Large intestine (tissue), 3 donors: Measurements from ENCODE around the gene EVI5L. TPM values are rescaled to one million over a fixed set of nuclear protein-coding genes. Genes with fewer than 3 reads are reported as not detected.
"Not testable (repeated sequence)": the region's sequence is repeated elsewhere in the genome, so short reads cannot be mapped to it uniquely, and the experiment has no call there.

Experiments used
- DNase-seq, 2 donors: peaks; one replicate each; pipeline versions ENCODE4 v3.0.0 to v3.0.0-alpha.2; 2013
- H3K27ac ChIP-seq: one replicate; pipeline ENCODE4 v1.5.1; 2013; ENCODE audit warnings: low read length
- H3K27me3 ChIP-seq: 2 replicates; pipeline ENCODE4 v1.6.1; 2013; ENCODE audit warnings: low read length; ENCODE audit not compliant: control insufficient read depth, insufficient read depth
- H3K36me3 ChIP-seq: 2 replicates; pipeline ENCODE4 v1.6.1; 2013; ENCODE audit warnings: low read length; ENCODE audit not compliant: control insufficient read depth, insufficient read depth
- H3K4me1 ChIP-seq: one replicate; pipeline ENCODE4 v1.6.1; 2013; ENCODE audit warnings: low read length; ENCODE audit not compliant: control insufficient read depth, insufficient read depth
- H3K4me3 ChIP-seq: one replicate; pipeline ENCODE4 v1.5.1; 2013; ENCODE audit warnings: low read length
- H3K9me3 ChIP-seq: one replicate; pipeline ENCODE4 v1.6.1; 2013; ENCODE audit warnings: mild to moderate bottlenecking, low read depth, low read length, moderate library complexity; ENCODE audit not compliant: control insufficient read depth
- WGBS: methylation state at CpG from one replicate; pipeline ENCODE4 v1.1.5; 2013; ENCODE audit warnings: low lambda C conversion rate; ENCODE audit not compliant: insufficient coverage; 5-methylcytosine and 5-hydroxymethylcytosine counted together
- polyA plus RNA-seq: library from polyadenylated mRNA; unstranded; fragments of 120-200 nt; gene quantifications from one replicate; pipeline ENCODE4 v1.2.1, GENCODE V29; 2013

The EVI5L gene
- polyA plus RNA-seq, 1 donor = 9.3 TPM

- 60% methylated on average over 1 of the region's 7 CpGs for WGBS
- H3K9me3 ChIP-seq = no peaks in the 10 kb centered on the region
- H3K27me3 ChIP-seq = peaks cover 35% of the 10 kb centered on the region
- H3K36me3 ChIP-seq = no peaks in the 10 kb centered on the region
- H3K4me3 ChIP-seq = no peak overlapping the region
- no peak for DNase-seq
- no peak overlapping the region for H3K27ac ChIP-seq
- no peaks in the 10 kb centered on the region for H3K4me1 ChIP-seq
Measured at GRCh38 chr19:7792281-7792680, 37.7 kb upstream of the EVI5L start.

GRCh38 chr19:7792701-7793100 is 37.3 kb upstream of the EVI5L start:
- H3K27ac ChIP-seq, H3K4me1 ChIP-seq, H3K9me3 ChIP-seq, H3K36me3 ChIP-seq, DNase-seq, H3K4me3 ChIP-seq: not testable (repeated sequence)
- WGBS = no CpG with 5 or more reads among the region's 7 CpGs
- peaks cover 33% of the 10 kb centered on the region for H3K27me3 ChIP-seq

DNA sequence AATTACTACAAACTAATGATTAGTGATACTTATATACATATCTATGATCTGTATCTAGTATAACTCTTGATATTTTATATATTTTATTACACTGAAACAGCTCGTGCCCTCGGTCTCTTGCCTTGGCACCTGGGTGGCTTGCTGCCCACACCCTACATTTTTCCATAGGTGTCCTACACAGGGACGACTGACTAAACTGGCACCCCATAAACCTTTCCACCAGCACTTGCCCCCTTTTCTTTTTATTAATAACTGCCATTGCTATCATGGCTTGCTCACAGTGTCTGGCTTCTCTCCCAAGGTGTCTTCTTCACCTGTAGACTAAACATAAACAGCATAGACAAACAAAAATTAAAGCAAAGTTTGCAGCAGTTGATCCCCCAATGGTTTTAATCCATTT is 36.5 kb upstream of the EVI5L start:
- H3K27ac ChIP-seq = no peak overlapping the region

GRCh38 chr19:7795555-7796161 is 34.4 kb upstream of the EVI5L start:
- DNase-seq = no peak
- H3K27me3 ChIP-seq = peaks cover 26% of the 10 kb centered on the region
- WGBS = no CpG with 5 or more reads among the region's 8 CpGs
- H3K9me3 ChIP-seq = peaks cover 3% of the 10 kb centered on the region
- no peak overlapping the region for H3K4me3 ChIP-seq
- no peaks in the 10 kb centered on the region for H3K4me1 ChIP-seq
- H3K27ac ChIP-seq = no peak overlapping the region
- H3K36me3 ChIP-seq = no peaks in the 10 kb centered on the region

More for the DNA sequence above, 36.5 kb upstream of the EVI5L start:
- H3K27me3 ChIP-seq = peaks cover 28% of the 10 kb centered on the region
- no peak overlapping the region for H3K4me3 ChIP-seq
- no peaks in the 10 kb centered on the region for H3K36me3 ChIP-seq
- DNase-seq = no peak
- H3K9me3 ChIP-seq = no peaks in the 10 kb centered on the region
- WGBS = no CpG with 5 or more reads among the region's 3 CpGs
- H3K4me1 ChIP-seq = no peaks in the 10 kb centered on the region

GRCh38 chr19:7799640-7800355 is 30.2 kb upstream of the EVI5L start:
- H3K4me1 ChIP-seq = no peaks in the 10 kb centered on the region
- H3K9me3 ChIP-seq = peaks cover 13% of the 10 kb centered on the region
- WGBS = 19% methylated on average over 3 of the region's 34 CpGs
- H3K4me3 ChIP-seq = no peak overlapping the region
- DNase-seq = peak; percentile 31 to 49
- peaks cover 29% of the 10 kb centered on the region for H3K27me3 ChIP-seq
- no peak overlapping the region for H3K27ac ChIP-seq
- no peaks in the 10 kb centered on the region for H3K36me3 ChIP-seq

DNA sequence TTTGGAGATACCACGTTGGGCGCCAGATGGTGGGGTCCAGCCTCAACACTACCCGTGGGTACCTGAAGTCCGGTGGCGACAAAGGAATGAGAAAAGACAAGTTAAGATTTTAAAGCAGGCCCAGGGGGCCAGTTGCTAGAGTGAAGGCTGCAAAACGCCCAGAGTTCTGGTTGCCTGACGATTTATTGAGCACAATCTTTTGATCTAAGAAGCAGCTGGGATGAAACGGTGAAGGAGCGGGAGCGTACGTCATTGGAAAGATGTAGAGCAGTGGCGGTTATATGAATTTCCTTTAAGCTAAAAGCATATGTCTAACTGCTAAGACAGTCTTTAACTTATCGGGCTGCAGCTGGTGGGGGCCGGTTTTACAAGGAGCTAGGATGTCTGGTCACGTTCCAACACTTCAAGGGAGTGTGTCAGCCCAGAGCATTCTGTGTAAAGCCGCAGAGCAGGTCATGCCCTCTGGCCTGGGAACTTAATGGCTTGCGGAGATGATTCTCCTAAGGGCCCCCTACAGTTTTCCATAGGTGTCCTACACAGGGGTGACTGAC is 28.9 kb upstream of the EVI5L start:
- Histone ChIP-seq H3K4me3 (no peak overlapping the region), H3K4me1 (no peaks in the 10 kb centered on the region), H3K36me3 (no peaks in the 10 kb centered on the region), H3K9me3 (peaks cover 13% of the 10 kb centered on the region), H3K27me3 (peaks cover 29% of the 10 kb centered on the region), H3K27ac (no peak overlapping the region)
- WGBS = 53% methylated on average over 3 of the region's 17 CpGs
- no peak for DNase-seq

GRCh38 chr19:7806234-7806633 is 23.8 kb upstream of the EVI5L start:
- Histone ChIP-seq H3K4me1 (no peaks in the 10 kb centered on the region), H3K4me3 (no peak overlapping the region), H3K36me3 (no peaks in the 10 kb centered on the region), H3K9me3 (peaks cover 4% of the 10 kb centered on the region), H3K27me3 (peaks cover 3% of the 10 kb centered on the region), H3K27ac (no peak overlapping the region)
- 100% methylated on average over 3 of the region's 3 CpGs for WGBS
- DNase-seq = no peak

GRCh38 chr19:7806876-7807275 is 23.1 kb upstream of the EVI5L start:
- no peak overlapping the region for H3K27ac ChIP-seq
- no peaks in the 10 kb centered on the region for H3K9me3 ChIP-seq
- DNase-seq = no peak
- peaks cover 2% of the 10 kb centered on the region for H3K27me3 ChIP-seq
- H3K4me1 ChIP-seq = no peaks in the 10 kb centered on the region
- H3K36me3 ChIP-seq = no peaks in the 10 kb centered on the region
- no peak overlapping the region for H3K4me3 ChIP-seq
- no CpG with 5 or more reads among the region's 9 CpGs for WGBS

DNA sequence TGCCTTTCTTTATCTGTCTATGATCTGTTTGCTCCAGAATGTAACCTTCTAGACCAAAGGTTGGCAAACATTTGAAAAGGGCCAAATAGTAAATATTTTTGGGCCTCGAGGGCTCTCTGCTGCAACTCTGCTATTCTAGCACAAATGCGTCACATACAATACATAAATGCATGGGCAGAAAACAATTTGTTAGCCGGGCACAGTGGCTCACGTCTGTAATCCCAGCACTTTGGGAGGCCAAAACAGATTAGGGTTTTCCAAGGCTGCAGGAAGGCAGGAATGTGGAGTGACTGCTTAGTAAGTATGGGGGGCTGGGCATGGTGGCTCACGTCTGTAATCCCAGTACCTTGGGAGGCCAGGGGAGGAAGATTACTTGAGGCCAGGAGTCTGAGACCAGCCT is 21.9 kb upstream of the EVI5L start:
- peaks cover 2% of the 10 kb centered on the region for H3K27me3 ChIP-seq
- H3K36me3 ChIP-seq = no peaks in the 10 kb centered on the region
- no peak overlapping the region for H3K27ac ChIP-seq
- no peaks in the 10 kb centered on the region for H3K4me1 ChIP-seq
- no peaks in the 10 kb centered on the region for H3K9me3 ChIP-seq
- WGBS = 40% methylated on average over 3 of the region's 5 CpGs
- no peak overlapping the region for H3K4me3 ChIP-seq
- no peak for DNase-seq

DNA sequence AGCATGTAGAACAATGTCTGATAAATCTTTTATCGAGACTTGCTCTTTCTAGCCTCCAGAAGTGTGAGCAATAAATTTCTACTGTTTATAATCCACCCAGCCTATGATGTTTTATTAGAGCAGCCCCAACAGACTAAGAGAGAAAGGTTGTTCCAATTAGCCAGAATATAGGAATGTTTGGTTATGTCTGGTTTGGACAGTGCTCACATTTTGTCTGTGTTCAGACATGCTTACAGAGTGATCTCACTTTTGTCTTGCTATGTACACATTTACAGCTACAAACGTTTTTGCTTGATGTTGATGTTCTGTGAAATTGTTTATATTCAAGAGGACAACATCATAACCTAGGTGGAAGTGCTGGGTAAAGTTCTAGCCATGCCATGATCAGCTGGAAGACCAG is 18.0 kb upstream of the EVI5L start:
- no CpG with 5 or more reads among the region's 2 CpGs for WGBS
- Histone ChIP-seq H3K4me3 (no peak overlapping the region), H3K27me3 (no peaks in the 10 kb centered on the region)

More for the DNA sequence above, 18.0 kb upstream of the EVI5L start:
- no peaks in the 10 kb centered on the region for H3K4me1 ChIP-seq
- no peaks in the 10 kb centered on the region for H3K36me3 ChIP-seq
- no peaks in the 10 kb centered on the region for H3K9me3 ChIP-seq
- no peak overlapping the region for H3K27ac ChIP-seq
- DNase-seq = no peak
